HG03097 (cell line): Measurements from ENCODE around the gene HOMER1.

Experiments
- ATAC-seq: cut with Tn5 transposase; IDR thresholded peaks from one replicate; pipeline ENCODE4 v1.9.1; 2021; ENCODE audit not compliant: unreplicated experiment, low FRiP score

HOMER1 gene

DNA sequence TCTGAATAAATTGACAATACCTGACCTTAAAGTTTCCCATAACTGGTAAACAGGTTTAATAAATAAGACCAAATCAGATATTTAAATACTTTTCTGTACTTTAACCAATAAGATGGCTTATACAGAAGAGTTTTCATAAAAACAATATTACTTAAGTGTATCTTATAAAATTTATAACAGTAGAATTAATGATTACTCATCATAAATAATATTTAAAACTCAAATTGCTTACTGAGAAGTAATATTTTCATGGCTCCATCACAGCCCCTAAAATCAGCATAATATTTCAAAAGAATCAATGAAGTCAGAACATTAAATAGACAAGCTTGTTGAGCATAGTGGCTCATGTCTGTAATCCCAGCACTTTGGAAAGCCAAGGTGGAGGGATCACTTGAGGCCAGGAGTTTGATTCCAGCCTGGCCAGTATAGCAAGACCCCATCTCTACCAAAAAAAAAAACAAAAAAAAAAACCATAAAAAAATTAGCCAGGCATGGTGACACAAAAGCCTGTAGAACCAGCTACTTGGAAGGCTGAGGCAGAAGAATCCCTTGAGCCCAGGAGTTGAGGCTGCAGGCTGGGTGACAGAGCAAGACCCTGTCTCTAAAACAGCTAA lies 23.5 kb downstream of the HOMER1 start:
- no peak for ATAC-seq

DNA sequence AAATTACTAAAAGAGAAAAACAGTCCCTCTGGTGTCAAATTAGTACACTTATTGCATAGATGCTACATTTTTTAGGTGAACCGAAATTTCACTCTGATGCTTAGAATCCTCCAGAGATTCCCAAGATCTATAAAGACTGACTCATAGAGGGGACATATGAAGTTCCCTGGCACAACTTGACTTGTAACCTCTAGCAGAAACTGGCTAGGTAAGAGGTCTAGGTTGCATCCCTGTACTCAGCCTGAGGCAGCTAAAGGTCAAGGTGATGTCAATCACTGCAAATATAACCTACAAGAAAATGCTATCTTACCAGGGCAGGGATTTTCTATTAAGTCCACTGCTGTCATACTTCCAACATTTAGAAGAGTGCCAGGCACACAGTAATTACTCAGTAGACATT lies 24.2 kb downstream of the HOMER1 start:
- ATAC-seq: no peak

DNA sequence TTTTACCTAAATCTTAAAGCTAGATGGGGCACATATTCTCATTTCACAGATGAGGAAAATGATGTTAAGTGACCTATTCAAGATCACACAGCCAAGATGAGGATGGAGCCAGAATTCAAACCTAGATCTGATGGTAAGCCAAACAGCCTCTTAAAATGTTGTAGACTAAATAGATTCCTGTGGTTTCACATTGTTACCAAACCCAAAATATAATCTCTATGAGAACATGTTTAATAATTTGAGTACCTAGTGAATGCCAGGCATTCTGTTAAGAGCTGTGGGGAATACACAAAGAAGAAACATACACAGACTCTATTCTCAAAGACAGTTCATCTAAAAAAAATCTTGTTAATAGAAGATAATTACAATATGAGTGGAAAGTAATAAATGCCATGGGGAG lies 25.2 kb downstream of the HOMER1 start:
- ATAC-seq: no peak

DNA sequence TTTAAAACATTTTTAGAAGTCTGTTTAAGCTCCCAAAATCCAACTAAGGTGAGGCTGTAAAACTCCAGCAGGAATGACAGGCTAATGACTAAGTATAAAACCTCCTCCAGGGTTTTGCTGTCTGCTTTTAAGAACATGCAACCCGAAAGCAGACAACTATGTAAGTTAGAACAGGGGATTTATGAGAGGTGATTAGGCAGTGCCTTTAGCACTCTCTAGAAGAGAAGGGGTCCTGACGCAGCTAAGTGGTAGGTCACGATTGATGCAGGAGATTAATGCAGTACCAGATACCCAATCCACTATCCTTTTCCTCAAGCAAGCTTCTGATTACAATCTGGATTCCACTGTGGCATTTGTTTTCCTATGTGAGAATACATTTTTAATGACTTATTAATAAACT lies 25.9 kb downstream of the HOMER1 start:
- no peak for ATAC-seq

DNA sequence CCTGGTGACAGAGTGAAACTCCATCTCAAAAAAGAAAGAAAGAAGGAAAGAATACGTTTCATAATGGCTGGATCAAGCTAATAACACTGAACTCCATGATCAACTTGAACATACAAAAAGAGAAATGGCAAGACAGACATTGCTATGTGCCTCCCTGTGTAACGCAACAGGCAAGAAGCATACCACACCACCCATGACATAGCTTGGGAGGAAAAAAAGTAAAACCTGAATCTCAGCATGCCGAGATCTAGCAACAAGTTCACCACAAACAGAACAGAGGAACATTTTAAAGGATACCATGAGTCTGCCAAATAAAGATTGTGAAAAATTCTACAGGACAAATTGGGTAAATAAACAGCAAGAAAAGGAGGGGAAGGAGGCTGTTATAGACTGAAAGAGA lies 26.7 kb downstream of the HOMER1 start:
- ATAC-seq: no peak

DNA sequence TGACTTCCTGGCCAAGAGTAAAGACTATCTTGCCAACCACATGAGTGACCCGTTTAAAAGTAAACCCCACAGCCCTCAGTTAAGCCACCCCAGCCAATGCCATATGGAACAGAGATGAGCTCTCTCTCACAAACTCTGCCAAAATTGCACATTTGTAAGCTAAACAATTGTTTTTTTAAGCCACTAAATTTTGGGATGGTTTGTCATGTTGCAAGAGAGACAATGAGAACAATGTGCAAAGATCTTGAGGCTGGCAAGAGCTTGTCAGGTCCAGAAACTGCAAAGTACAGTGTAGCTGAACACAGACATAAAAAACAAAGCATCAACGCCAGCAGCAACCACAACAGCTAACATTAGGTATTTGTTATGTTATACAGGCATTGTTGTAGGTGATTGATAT lies 27.8 kb downstream of the HOMER1 start:
- no peak for ATAC-seq

DNA sequence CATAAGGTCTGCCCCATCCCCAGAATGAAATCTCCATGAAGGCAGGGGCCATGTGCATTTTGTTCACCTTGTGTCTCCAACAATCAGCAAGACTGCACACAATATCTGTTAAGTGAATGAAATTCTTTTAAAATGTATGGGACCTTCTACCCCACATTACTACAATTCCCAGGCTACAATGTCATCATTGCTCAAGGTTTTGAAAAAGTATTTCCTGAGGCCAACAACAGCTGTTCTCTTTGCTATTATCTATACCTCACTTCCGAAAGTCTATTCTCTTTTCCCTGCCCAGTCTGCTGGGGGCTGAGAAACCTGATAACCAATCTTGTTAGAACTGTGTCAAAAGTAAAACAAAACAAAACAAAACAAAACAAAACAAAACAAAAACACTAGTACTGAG lies 29.2 kb downstream of the HOMER1 start:
- no peak for ATAC-seq

DNA sequence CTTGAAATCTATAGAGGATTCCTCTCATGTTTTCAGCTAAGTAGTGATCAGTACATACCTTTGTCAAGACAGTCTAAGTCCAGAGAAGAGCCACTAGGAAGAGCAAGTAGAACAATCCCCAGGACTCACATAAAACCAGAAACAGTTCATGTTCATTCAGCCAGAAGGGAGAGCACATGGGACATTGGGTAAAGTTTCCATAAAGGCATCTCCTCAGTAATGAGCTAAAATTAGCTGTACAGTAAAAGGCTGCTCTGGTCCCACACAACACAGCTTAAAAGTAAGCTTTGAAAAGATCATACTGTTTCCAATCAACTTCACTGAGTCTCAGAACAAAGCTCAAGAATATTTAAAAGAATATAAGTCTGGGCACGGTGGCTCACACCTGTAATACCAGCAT lies 32.4 kb downstream of the HOMER1 start:
- ATAC-seq: no peak

DNA sequence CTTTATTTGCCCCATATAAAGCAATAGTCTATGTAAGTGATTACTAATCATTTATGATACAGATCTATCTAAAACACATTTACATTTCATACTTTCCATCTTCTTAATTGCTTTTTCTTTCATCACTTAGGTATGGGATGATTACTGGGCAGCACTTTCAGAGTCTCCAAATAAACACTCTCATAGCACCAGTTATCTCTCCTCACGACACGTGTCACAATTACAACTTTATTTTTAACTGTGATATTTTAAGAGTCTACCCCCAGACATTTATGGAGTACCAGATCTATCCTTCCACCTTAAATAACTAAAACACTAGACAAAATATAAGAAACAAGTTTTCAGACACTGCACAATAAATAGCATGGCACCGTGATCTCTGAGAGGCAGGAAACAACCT lies 32.9 kb downstream of the HOMER1 start:
- no peak for ATAC-seq

DNA sequence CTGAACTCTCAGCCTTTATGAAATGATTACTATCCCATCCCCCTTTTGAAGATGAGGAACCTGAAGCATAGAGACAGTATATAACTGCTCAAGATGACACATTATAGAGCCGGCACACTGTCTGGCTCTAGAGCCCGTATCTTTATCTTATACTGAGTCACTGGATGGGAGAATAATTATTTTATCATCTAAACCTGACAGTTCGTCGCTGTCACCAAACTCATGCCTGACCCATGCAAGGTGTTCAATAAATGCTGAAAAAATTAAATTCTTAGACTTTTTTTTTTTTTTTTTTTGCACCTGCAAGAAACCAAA lies 38.8 kb downstream of the HOMER1 start:
- ATAC-seq: no peak

DNA sequence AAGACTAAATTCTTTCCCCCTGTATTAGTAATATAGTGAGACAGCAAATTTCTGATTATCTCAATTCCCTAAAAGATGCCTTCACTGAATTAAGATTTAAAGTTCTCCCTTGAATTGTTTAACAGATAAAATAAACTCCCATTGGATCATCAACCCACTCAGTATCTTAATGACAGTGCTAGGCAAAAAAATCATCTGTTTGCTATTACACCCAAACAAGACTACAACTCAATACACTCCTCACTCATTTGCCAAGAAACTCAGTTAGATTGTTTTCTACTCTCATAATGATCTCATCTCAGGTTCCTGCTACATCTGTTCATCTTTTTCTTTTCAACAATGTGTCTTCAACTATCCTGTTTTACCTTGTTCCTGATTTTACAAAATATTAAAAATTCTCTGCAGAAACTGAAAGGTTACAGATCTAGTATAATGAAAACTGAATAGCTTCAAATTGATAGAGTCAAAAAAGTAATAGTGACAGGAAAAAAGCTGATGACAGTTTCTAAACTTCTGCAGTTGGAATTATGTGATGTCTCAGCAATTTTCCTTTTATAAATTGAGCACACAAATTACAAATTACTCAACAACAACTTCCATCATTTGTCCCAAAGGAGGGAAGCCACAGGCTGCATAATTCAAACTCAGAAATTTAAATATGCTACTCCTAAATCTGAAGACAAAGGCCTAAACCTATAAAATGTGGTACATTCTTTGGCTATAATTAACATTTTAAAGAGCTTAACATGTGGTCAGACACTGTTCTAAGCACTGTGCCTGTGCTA lies 39.4 kb downstream of the HOMER1 start:
- no peak for ATAC-seq

DNA sequence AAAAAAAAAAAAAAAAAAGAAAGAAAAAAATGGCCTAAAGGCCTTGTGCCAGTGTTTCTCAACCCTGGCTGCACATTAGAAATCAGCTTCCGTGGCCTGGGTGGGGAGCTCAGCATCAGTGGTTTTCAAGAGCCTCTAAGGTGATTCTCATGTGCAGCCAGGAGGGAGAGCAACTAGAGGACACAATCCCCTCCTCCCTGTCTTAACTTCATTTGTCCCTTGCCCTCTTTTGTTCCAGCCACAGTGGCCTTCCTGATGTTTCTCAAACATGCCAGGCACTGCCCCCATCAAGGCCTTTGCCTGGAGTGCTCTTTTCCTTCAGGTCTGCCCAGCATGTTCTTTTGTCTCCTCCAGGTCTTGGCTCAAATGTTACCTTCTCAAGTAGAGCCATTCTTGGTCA lies 42.4 kb downstream of the HOMER1 start:
- no peak for ATAC-seq

DNA sequence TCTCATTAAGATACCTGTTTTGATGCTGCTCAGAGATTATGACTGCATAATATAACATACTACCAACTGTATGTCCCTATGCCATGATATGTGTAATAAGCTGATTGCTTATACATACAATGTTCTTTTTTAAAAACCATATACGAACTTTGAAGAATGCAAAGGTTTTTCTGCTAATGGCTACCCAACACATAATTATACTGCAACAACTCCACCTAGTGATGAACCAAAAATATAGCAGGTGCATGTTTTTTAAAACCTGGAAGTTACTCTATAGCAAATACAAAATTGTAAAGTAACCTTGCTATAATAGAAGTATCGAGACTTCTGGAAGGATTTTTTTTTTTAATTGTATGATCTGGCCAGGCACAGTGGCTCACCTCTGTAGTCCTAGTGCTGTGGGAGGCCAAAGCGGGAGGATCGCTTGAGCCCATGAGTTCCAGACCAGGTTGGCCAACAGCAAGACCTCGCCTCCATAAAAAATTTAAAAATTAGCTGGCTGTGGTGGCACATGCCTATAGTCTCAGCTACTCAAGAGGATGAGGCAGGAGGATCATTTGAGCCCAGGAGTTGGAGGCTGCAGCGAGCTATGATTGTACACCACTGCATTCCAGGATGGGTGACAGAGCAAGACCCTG lies 49.1 kb downstream of the HOMER1 start:
- no peak for ATAC-seq

DNA sequence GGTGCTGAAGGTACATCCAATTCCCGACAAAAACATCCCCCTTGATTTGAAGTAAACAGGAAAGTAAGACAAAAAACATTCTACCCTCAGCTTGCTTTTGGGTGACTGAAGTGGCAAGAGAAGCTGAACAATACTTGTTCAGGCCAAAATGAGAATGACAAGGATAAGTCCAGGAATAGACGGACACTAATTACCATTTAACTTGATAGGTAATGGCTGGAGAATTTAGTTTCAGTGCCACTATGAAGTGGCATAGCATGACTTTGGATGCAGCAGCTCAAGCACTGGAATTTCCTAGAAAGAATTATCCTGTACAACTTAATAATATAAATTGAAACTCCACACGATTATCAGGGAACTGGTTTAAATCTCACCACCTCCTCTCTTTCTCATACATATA lies 49.7 kb downstream of the HOMER1 start:
- ATAC-seq: no peak

DNA sequence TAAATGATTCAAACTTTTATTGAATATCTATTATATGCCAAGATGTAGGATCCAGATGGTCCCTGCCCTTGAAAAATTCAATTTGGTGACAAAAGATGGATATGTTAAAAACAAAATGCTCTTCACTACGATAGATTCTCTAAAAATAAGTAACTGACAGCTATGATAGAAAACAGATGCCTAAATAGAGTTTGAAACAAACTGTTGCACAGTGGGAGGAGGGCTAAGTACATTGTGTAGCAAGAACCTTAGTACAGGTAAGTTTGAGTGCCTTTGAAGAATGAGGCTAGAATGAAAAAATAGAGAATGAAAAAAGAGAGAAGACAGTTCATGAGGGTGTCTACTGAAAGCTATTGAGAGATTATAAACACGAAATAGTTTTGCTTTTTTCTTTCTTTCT lies 54.3 kb downstream of the HOMER1 start:
- ATAC-seq: no peak

DNA sequence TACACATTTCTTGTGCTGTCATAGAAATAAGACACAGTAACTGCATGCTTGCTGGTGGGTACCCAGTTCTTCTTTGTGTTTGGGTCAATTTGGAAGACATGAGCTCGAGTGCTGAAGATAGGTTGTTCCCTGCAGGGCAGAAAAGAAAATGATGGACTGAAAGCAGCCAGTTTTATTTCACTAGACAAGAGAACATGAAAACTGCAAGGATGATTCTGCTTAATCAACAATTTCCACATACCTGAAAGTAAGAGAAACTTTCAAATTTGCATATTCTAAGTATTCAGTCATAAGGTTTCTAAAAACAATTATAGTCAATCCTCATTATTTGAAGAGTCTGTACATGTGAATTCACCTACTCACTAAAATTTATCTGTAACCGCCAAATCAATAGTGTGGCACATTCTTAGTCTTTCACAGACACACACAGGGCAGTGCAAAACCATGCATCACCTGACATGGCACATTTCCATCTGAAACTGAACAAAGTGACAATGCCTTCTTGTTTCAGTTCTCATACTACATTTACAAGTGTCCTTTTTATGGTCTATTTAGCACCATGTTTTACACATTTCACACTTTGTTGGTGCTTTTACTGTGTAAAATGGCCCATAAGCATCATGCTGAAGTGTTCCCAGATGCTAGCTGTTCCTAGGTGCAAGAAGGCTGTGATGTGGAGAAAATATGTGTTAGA lies 56.9 kb downstream of the HOMER1 start:
- peak; percentile 73 for ATAC-seq

DNA sequence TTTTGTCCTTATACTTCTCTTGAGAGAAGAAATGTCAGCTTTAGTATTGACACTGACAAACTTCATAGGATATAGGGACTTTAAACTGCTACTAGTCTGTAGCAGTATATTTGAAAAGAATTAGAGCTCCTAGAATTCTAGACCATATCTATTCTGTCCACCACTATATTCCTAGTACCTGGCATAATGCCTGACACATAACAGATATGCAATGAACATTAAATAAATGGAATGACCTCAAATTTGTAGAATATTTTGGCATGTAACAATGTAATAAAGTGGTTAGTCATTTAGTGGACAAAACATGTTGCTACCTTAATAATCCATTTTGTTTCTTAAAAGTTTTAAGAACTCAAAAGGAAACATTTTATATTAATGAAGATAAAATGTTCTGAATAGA lies 57.5 kb downstream of the HOMER1 start:
- no peak for ATAC-seq

DNA sequence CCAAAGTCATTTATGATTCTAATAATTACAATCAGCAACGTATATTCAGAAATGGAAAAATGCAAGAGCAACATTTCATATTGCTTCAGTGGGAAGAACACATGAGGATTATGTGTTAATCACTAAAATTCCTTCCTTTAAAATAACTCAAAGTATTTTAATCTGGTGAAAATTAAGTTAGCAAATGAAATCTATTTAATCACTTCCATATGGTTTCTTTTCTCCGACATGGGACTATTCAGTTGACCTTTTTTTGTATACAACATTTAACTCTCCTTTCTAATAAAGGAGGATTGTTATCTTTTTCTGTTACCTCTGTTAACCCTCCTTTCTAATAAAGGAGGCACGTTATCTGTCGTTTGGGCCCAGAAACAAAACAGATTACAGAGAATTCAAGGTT lies 59.9 kb downstream of the HOMER1 start:
- no peak for ATAC-seq

DNA sequence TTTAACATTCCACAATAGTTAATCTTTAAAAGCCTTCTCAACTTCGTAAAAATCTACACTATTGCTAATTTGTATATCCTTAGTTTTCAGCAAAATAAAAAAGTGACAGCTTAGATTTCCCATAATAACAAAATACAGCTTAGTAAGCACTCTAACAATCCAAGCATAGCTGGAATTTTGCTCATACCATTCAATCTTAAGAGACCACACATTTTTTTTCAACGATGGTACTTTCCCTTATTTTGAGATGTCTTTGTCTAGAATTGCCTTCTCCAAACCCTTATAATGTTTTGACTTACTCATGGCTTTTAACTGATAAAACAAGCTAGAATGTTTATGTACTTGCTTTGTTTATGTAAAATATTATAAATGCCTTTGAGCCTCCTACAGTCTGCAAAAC lies 65.6 kb downstream of the HOMER1 start:
- ATAC-seq: no peak

DNA sequence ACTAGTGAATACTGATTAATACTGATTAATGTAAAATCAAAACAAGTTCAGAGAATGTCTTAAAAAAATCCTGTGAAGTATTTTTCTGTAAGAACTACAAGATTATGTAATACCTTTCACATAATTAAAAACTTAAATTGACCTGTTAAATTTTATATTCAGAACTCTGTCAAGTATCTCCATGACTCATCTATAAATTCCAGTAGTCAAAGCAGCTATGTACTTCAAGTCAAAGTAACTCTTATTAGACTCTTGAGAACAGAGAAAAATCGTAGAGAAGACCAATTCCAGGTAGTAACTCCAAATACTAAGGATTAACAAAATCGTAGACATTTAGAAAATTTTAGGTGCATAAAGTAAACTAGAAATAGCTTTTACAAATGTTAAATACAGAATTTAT lies 77.1 kb downstream of the HOMER1 start:
- ATAC-seq: no peak

DNA sequence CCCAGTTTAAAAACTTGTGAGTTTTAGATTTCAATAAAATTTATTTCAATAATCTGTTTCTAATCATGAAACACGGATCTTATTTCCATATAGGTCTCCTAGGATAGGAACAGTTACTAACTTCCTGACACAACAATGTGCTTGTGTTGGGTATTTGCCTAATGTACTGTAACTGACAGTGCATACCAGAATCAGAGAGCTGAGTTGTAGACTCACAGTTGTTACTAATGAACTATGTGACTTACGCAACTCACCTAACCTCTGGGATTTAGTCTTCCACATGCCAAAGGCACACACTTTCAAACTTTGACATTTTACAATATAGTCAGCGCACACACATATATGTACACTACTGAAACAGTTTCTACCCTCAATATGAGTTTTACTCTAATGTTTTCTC lies 77.7 kb downstream of the HOMER1 start:
- no peak for ATAC-seq

DNA sequence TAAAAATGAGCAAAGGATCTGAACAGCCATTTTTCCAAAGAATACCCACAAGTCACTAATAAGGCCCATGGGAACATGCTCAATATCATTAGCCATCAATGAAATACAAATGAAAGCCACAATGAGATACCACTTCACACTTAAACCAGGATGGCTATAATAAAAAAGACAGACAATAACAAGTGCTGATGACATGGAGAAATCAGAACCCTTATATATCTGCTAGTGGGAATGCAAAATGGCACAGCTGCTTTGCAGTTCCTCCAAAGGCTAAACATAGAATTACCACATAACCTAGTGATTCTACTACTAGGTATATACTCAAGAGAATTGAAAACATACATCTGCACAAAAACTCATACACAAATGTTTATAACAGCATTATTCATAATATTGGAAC lies 83.7 kb downstream of the HOMER1 start:
- no peak for ATAC-seq
